Omental fat pad (tissue), 4 donors: Measurements from ENCODE around the gene PPP1R1C. TPM values are rescaled to one million over a fixed set of nuclear protein-coding genes. Genes with fewer than 3 reads are reported as not detected.

ENCODE experiments used
- ATAC-seq: fragments of 150-250 bp; one replicate; pipeline ENCODE4 v1.9.1; 2016; ENCODE audit warnings: mild to moderate bottlenecking, moderate library complexity; ENCODE audit not compliant: low FRiP score
- DNase-seq: peaks from one replicate; pipeline ENCODE4 v3.0.0-alpha.2; 2019; ENCODE audit warnings: low spot score
- CTCF ChIP-seq, 3 donors: fragments of 450-650 bp; IDR thresholded peaks; one replicate each; pipeline ENCODE4 v1.5.1; 2016 to 2017; ENCODE audit warnings: antibody characterized with exemption in 3 of 3, mild to moderate bottlenecking in 3 of 3, moderate library complexity in 2 of 3
- total RNA-seq, 4 donors: library from RNA; depleted of rRNA; stranded (reverse); fragments of >200 nt; gene quantifications; one replicate each; pipeline ENCODE4 v1.1.0, GENCODE V29; 2016

The PPP1R1C gene
- total RNA-seq, 4 donors from 2014 or later, result 1.1 to 1.3 TPM; not detected in 2

DNA sequence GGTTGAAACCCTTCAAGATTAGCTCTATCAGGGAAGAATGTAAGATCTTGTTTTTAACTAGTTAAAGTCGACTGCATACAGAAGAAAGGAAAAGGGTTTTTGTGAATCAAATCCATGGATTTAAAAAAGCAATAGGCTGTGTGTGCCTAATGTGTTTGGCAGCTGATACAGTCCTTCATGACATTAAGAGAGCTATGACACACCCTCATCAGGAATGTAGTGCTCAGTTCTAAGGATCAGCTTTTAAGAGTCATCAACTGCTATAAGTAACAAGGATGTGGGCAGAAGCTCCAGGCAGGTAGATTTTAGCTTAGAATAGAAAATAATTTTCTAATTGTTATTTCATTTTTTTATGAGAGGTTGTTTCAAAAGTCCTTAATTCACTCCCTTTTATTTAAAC is 52.9 kb downstream of the PPP1R1C start:
- no peak for TF ChIP-seq CTCF (IDR thresholded peaks at IDR 0.05)
- no peak for DNase-seq
- peak; percentile 86 for ATAC-seq

GRCh38 chr2:182043021-182043420 is 57.4 kb downstream of the PPP1R1C start:
- no peak for TF ChIP-seq CTCF (IDR thresholded peaks at IDR 0.05)
- ATAC-seq (no peak), DNase-seq (no peak)

- ATAC-seq (no peak), DNase-seq (no peak)
- no peak for TF ChIP-seq CTCF (IDR thresholded peaks at IDR 0.05)
These were observed 58.2 kb downstream of the PPP1R1C start for GRCh38 chr2:182043861-182044260.

- ATAC-seq, result no peak
- no peak for DNase-seq
- TF ChIP-seq CTCF (IDR thresholded peaks at IDR 0.05), result no peak
These were observed 61.9 kb downstream of the PPP1R1C start for GRCh38 chr2:182047544-182047943.

- no peak for DNase-seq
- ATAC-seq, result no peak
- TF ChIP-seq CTCF (IDR thresholded peaks at IDR 0.05), result no peak
These were observed 62.4 kb downstream of the PPP1R1C start for GRCh38 chr2:182048088-182048487.

- no peak for DNase-seq
- ATAC-seq, result no peak
- no peak for TF ChIP-seq CTCF (IDR thresholded peaks at IDR 0.05)
These were observed 63.0 kb downstream of the PPP1R1C start for GRCh38 chr2:182048621-182049020.

- ATAC-seq (no peak), DNase-seq (no peak)
- TF ChIP-seq CTCF (IDR thresholded peaks at IDR 0.05), result no peak
These were observed 63.9 kb downstream of the PPP1R1C start for GRCh38 chr2:182049372-182050148.
